ENCODE results near the gene DMRTC2. TPM values are rescaled to one million over a fixed set of nuclear protein-coding genes. Genes with fewer than 3 reads are reported as not detected.

DMRTC2 gene
- polyA plus RNA-seq, 1 experiment = not detected

DNA sequence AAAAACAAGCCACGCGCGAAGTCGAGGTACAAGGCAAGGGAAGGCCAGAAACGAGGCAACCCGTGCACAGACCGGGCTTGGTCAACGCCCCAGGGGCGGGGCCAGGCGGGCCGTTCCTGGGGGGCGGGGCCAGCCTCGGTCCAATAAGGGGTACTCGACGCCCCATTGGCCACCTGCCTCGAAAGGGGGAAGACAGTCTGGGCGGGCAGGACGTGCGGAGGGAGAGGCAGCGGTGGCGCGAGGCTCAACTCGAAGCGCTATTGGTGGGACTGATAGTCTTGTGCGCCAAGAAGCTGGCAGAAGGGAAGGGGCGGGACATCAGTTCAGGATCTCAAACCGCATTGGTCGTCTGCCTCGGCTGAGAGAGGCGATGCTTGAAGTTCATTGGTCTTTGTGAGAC, 241 bp upstream of the DMRTC2 start, which contains the start of gene LYPD4:
Gene LYPD4 (minus strand): TSS at position 83 of the 400 bp plus-strand sequence. CDS start 5,398 bp downstream, outside the sequence.
- Histone ChIP-seq H3K9me3 (ENCODE audit: control insufficient read depth, insufficient read depth, low read length) (peaks cover 5% of the 10 kb centered on the region; the same call in 1 of the 2 replicates), H3K27ac (ENCODE audit: low read depth, low read length) (no peak within 1 kb of the TSS), H3K27me3 (ENCODE audit: control insufficient read depth, insufficient read depth, low read length) (peaks cover 6% of the 10 kb centered on the region), H3K4me3 (ENCODE audit: low read depth, low read length) (no peak within 1 kb of the TSS)
- DNase-seq (ENCODE audit: low read depth, low spot score) = no peak
- ChIA-PET CTCF (no interaction called here), POLR2A (no interaction called here)
- TF ChIP-seq, protein P1, sequence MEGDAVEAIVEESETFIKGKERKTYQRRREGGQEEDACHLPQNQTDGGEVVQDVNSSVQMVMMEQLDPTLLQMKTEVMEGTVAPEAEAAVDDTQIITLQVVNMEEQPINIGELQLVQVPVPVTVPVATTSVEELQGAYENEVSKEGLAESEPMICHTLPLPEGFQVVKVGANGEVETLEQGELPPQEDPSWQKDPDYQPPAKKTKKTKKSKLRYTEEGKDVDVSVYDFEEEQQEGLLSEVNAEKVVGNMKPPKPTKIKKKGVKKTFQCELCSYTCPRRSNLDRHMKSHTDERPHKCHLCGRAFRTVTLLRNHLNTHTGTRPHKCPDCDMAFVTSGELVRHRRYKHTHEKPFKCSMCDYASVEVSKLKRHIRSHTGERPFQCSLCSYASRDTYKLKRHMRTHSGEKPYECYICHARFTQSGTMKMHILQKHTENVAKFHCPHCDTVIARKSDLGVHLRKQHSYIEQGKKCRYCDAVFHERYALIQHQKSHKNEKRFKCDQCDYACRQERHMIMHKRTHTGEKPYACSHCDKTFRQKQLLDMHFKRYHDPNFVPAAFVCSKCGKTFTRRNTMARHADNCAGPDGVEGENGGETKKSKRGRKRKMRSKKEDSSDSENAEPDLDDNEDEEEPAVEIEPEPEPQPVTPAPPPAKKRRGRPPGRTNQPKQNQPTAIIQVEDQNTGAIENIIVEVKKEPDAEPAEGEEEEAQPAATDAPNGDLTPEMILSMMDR (IDR thresholded peaks at IDR 0.05; ENCODE audit: low read depth, low read length) = no peak

DNA sequence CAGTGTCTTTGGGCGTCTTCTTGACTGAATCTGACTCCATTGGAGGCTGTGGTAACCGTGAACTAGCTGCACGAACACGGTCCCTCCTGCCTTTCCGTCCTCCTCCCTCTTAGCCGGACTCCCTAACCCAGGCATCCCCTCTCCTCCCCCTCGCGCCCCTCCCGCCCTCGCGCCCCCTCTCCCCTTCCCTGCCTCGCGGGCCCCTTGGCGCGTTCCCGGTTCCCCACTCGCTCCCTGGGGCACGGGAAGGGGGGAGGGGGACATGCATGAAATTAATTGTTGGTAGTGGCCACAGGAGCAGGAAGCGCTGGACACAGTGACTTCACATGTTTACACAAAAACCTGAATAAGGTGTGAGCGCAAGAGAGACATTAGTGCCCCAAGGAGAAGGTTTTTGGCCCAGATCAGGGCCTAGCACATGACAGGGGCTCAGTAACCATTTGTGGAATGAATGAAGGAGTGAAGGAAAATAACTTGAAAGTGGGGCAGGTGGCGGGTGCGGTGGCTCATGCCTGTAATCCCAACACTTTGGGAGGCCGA, 279 bp downstream of the DMRTC2 start:
- Histone ChIP-seq H3K27me3 (ENCODE audit: control insufficient read depth, insufficient read depth, low read length) (peaks cover 4% of the 10 kb centered on the region), H3K4me3 (ENCODE audit: low read depth, low read length) (no peak overlapping the region), H3K27ac (ENCODE audit: low read depth, low read length) (no peak overlapping the region), H3K9me3 (ENCODE audit: control insufficient read depth, insufficient read depth, low read length) (peaks cover 5% of the 10 kb centered on the region; the same call in 1 of the 2 replicates)
- ChIA-PET CTCF (no interaction called here), POLR2A (no interaction called here)
- TF ChIP-seq, protein P1 (IDR thresholded peaks at IDR 0.05; ENCODE audit: low read depth, low read length) = no peak
- DNase-seq (ENCODE audit: low read depth, low spot score) = no peak

DNA sequence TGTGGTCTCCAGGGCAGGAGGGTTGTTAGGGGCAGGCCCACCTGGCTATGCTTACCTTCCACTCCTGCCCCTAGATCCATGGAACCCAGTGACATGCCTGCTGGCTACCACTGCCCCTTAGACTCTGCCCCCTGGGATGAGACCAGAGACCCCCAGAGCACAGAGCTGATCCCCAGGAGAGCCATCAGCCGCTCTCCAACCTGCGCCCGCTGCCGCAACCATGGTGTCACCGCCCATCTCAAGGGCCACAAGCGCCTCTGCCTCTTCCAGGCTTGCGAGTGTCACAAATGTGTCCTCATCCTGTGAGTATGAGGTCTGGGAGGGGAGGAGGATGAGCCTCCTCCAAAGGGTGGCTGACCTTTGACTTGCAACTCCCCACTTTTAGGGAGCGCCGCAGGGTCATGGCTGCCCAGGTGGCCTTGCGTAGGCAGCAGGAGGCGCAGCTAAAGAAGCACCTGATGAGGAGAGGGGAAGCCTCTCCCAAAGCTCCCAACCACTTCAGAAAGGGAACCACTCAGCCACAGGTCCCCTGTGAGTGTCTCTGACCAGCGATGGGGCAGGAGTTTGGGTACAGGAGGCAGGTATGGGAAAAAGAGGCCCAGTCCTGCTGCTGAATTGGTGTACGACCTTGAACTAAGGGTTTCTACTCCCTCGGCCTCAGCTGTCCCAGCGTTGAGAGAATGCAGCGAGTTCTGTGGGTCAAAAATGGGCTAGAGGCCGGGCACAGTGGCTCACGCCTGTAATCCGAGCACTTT, 2.7 kb downstream of the DMRTC2 start:
- ChIA-PET POLR2A (no interaction called here), CTCF (no interaction called here)
- H3K27ac ChIP-seq (ENCODE audit: low read depth, low read length) = no peak overlapping the region
- H3K27me3 ChIP-seq (ENCODE audit: control insufficient read depth, insufficient read depth, low read length) = peaks cover 24% of the 10 kb centered on the region
- TF ChIP-seq, protein P1 (IDR thresholded peaks at IDR 0.05; ENCODE audit: low read depth, low read length) = no peak
- no peak for DNase-seq (ENCODE audit: low read depth, low spot score)
- no peak overlapping the region for H3K4me3 ChIP-seq (ENCODE audit: low read depth, low read length)
- peaks cover 5% of the 10 kb centered on the region; the same call in 1 of the 2 replicates for H3K9me3 ChIP-seq (ENCODE audit: control insufficient read depth, insufficient read depth, low read length)

DNA sequence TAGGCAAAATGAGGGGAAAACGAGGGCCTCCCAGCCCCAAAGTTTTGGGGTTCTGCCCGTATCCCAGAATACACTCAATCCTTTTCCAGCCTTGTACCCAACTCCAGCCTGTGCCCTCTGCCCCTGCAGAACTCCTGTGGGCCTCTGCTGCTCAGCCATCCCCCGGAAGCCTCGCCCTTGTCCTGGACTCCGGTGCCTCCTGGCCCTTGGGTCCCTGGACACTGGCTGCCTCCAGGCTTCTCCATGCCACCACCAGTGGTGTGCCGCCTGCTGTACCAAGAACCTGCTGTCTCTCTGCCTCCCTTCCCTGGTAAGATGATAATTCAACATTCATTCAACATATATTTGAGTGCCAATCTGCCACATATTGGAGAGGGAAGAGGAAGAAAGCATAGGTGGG, 3.8 kb downstream of the DMRTC2 start:
- ChIA-PET POLR2A (no interaction called here), CTCF (interaction anchor here (1.5 kb wide), 1 partner anchor 12 kb away, joined by 3 read pairs; no protein-coding TSS in a partner anchor)
- Histone ChIP-seq H3K27me3 (ENCODE audit: control insufficient read depth, insufficient read depth, low read length) (peaks cover 30% of the 10 kb centered on the region), H3K9me3 (ENCODE audit: control insufficient read depth, insufficient read depth, low read length) (peaks cover 5% of the 10 kb centered on the region; the same call in 1 of the 2 replicates), H3K27ac (ENCODE audit: low read depth, low read length) (no peak overlapping the region), H3K4me3 (ENCODE audit: low read depth, low read length) (no peak overlapping the region)
- no peak for DNase-seq (ENCODE audit: low read depth, low spot score)
- TF ChIP-seq, protein P1 (IDR thresholded peaks at IDR 0.05; ENCODE audit: low read depth, low read length) = no peak

DNA sequence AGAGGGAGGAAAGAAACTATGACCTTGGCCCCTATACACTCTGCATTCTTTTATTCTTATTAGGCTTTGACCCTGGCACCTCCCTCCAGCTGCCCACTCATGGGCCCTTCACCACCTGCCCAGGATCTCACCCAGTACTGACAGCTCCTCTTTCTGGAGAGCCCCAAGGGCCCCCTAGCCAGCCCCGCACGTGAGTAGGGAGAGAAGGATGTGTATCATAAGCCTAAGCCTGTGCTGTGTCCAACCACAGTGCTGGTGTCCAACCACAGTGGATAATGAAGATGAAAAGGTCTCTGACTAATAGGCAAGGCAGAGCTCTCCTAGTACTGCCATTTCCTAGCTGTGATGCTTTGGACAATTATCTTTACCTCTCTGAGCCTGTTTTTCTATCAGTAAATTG, 4.2 kb downstream of the DMRTC2 start:
- H3K27ac ChIP-seq (ENCODE audit: low read depth, low read length) = no peak overlapping the region
- H3K4me3 ChIP-seq (ENCODE audit: low read depth, low read length) = no peak overlapping the region
- peaks cover 5% of the 10 kb centered on the region; the same call in 1 of the 2 replicates for H3K9me3 ChIP-seq (ENCODE audit: control insufficient read depth, insufficient read depth, low read length)
- TF ChIP-seq, protein P1 (IDR thresholded peaks at IDR 0.05; ENCODE audit: low read depth, low read length) = no peak
- CTCF ChIA-PET = interaction anchor here (1.2 to 1.5 kb wide), 2 partner anchors 10 to 12 kb away, joined by 3 to 6 read pairs; partner anchors contain the start of gene RPS19
- POLR2A ChIA-PET = no interaction called here
- DNase-seq (ENCODE audit: low read depth, low spot score) = no peak
- H3K27me3 ChIP-seq (ENCODE audit: control insufficient read depth, insufficient read depth, low read length) = peaks cover 34% of the 10 kb centered on the region
